Measurements from ENCODE around the gene CD300LF. TPM values are rescaled to one million over a fixed set of nuclear protein-coding genes. Genes with fewer than 3 reads are reported as not detected.

CD300LF gene
- total and polyA plus RNA-seq, 4 donors: 0.13 to 1.9 (median 1.0) TPM

DNA sequence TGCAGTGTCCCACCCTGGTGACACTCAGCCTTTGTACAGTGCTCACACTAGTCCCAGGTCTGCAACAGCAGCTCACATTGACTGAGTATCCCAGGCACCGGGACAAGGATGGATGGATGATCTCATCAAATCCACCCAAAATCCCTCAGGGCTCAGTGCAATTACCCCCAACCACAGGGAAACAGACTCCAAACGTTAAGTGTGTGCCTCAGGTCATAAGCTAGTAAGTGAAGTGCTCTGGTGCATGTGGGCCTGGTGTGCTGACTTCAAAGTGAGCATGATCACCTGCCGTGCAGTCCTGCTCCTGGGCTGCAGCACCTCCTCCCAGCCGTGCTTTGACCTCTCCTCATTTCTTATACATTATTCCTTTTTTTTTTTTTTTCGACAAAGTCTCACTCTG lies 58.0 kb downstream of the CD300LF start:
- TF ChIP-seq YY1 (IDR thresholded peaks at IDR 0.05) (no peak), FOXA1 (IDR thresholded peaks at IDR 0.05) (no peak), FOXA2 (IDR thresholded peaks at IDR 0.05) (no peak), SP1 (IDR thresholded peaks at IDR 0.05) (no peak), HNF4G (IDR thresholded peaks at IDR 0.05) (no peak), EGR1 (IDR thresholded peaks at IDR 0.05; ENCODE audit: low read depth in 2 of 2) (no peak)
- TF ChIP-seq, protein P1, sequence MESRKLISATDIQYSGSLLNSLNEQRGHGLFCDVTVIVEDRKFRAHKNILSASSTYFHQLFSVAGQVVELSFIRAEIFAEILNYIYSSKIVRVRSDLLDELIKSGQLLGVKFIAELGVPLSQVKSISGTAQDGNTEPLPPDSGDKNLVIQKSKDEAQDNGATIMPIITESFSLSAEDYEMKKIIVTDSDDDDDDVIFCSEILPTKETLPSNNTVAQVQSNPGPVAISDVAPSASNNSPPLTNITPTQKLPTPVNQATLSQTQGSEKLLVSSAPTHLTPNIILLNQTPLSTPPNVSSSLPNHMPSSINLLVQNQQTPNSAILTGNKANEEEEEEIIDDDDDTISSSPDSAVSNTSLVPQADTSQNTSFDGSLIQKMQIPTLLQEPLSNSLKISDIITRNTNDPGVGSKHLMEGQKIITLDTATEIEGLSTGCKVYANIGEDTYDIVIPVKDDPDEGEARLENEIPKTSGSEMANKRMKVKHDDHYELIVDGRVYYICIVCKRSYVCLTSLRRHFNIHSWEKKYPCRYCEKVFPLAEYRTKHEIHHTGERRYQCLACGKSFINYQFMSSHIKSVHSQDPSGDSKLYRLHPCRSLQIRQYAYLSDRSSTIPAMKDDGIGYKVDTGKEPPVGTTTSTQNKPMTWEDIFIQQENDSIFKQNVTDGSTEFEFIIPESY (IDR thresholded peaks at IDR 0.05): no peak
- TF ChIP-seq, protein P2, sequence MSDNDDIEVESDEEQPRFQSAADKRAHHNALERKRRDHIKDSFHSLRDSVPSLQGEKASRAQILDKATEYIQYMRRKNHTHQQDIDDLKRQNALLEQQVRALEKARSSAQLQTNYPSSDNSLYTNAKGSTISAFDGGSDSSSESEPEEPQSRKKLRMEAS (IDR thresholded peaks at IDR 0.05): no peak
- TF ChIP-seq, protein P3, sequence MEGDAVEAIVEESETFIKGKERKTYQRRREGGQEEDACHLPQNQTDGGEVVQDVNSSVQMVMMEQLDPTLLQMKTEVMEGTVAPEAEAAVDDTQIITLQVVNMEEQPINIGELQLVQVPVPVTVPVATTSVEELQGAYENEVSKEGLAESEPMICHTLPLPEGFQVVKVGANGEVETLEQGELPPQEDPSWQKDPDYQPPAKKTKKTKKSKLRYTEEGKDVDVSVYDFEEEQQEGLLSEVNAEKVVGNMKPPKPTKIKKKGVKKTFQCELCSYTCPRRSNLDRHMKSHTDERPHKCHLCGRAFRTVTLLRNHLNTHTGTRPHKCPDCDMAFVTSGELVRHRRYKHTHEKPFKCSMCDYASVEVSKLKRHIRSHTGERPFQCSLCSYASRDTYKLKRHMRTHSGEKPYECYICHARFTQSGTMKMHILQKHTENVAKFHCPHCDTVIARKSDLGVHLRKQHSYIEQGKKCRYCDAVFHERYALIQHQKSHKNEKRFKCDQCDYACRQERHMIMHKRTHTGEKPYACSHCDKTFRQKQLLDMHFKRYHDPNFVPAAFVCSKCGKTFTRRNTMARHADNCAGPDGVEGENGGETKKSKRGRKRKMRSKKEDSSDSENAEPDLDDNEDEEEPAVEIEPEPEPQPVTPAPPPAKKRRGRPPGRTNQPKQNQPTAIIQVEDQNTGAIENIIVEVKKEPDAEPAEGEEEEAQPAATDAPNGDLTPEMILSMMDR (IDR thresholded peaks at IDR 0.05; ENCODE audit: low read depth, low read length, missing input control): no peak
- Histone ChIP-seq H3K4me3 (ENCODE audit: low read depth in 1 of 3, low read length in 3 of 3) (no peak overlapping the region), H3K9me3 (ENCODE audit: control insufficient read depth in 4 of 4, low read length in 3 of 4) (no peaks in the 10 kb centered on the region), H3K9ac (ENCODE audit: low read depth in 1 of 2, low read length in 2 of 2) (no peak overlapping the region), H3K36me3 (ENCODE audit: control insufficient read depth in 4 of 4, insufficient read depth in 3 of 4, low read depth in 1 of 4, low read length in 3 of 4) (no peaks in the 10 kb centered on the region), H3K4me1 (ENCODE audit: control insufficient read depth in 4 of 4, insufficient read depth in 4 of 4, low read length in 3 of 4) (no peaks in the 10 kb centered on the region), H3K27ac (ENCODE audit: low read depth in 1 of 2, low read length in 2 of 2) (no peak overlapping the region), H3K27me3 (ENCODE audit: control insufficient read depth in 4 of 4, insufficient read depth in 4 of 4, low read length in 3 of 4) (peaks cover 0 to 17% (median under 1%) of the 10 kb centered on the region in 4 donors)
- no peak for DNase-seq (ENCODE audit: low spot score)
- WGBS: 62% methylated on average over 5 of the region's 5 CpGs

DNA sequence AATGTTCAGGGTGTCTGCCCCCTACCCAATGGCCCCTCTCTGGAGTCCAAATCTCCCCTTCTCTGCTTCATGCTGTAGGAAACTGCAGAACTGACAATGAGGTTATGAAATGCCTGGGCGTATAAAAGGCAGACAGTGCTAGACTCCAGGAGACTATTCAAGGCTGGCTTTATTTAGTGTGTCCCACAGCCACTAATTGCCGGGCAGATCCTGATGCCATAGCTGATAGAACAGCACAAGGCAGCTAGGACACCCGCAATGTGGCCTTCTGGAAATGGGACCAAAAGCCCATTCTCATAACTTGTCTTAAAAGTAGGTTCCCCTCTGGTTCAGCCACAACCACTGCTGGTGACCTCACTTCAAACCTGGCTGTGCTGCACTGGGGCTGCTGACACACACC lies 60.7 kb downstream of the CD300LF start:
- Histone ChIP-seq H3K9ac (ENCODE audit: low read depth in 1 of 2, low read length in 2 of 2) (no peak overlapping the region), H3K27ac (ENCODE audit: low read depth in 1 of 2, low read length in 2 of 2) (no peak overlapping the region), H3K36me3 (ENCODE audit: control insufficient read depth in 4 of 4, insufficient read depth in 3 of 4, low read depth in 1 of 4, low read length in 3 of 4) (no peaks in the 10 kb centered on the region), H3K9me3 (ENCODE audit: control insufficient read depth in 4 of 4, low read length in 3 of 4) (no peaks in the 10 kb centered on the region), H3K27me3 (ENCODE audit: control insufficient read depth in 4 of 4, insufficient read depth in 4 of 4, low read length in 3 of 4) (peaks cover 0 to 16% (median 2%) of the 10 kb centered on the region in 4 donors), H3K4me3 (ENCODE audit: low read depth in 1 of 3, low read length in 3 of 3) (no peak overlapping the region), H3K4me1 (ENCODE audit: control insufficient read depth in 4 of 4, insufficient read depth in 4 of 4, low read length in 3 of 4) (no peaks in the 10 kb centered on the region)
- WGBS: 69% methylated on average over 3 of the region's 3 CpGs
- TF ChIP-seq GABPA (IDR thresholded peaks at IDR 0.05 in 1 of 2, conservative IDR thresholded peaks at IDR 0.05 in 1 of 2): no peak
- TF ChIP-seq, protein P3 (IDR thresholded peaks at IDR 0.05; ENCODE audit: low read depth, low read length, missing input control): no peak
- TF ChIP-seq HNF4A (conservative IDR thresholded peaks at IDR 0.05): no peak
- no peak for TF ChIP-seq EGR1 (IDR thresholded peaks at IDR 0.05; ENCODE audit: low read depth in 2 of 2)
- TF ChIP-seq RAD21 (IDR thresholded peaks at IDR 0.05): no peak
- TF ChIP-seq, protein P4, sequence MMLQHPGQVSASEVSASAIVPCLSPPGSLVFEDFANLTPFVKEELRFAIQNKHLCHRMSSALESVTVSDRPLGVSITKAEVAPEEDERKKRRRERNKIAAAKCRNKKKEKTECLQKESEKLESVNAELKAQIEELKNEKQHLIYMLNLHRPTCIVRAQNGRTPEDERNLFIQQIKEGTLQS (IDR thresholded peaks at IDR 0.05): no peak
- no peak for TF ChIP-seq HNF4G (IDR thresholded peaks at IDR 0.05)
- no peak for TF ChIP-seq FOXA1 (IDR thresholded peaks at IDR 0.05)
- TF ChIP-seq JUND (IDR thresholded peaks at IDR 0.05): no peak
- TF ChIP-seq TAF1 (conservative IDR thresholded peaks at IDR 0.05): no peak
- no peak for TF ChIP-seq FOXA2 (IDR thresholded peaks at IDR 0.05)
- TF ChIP-seq YY1 (IDR thresholded peaks at IDR 0.05): no peak
- no peak for DNase-seq (ENCODE audit: low spot score)

All from liver (tissue), 9 donors.